ENCODE measurements around the gene MED13L. TPM values are rescaled to one million over a fixed set of nuclear protein-coding genes. Genes with fewer than 3 reads are reported as not detected.

Gene MED13L
- total and polyA plus RNA-seq, 2 donors (not counting 1 experiment from before 2014, with no cell fraction given): 20.3 to 207 TPM

DNA sequence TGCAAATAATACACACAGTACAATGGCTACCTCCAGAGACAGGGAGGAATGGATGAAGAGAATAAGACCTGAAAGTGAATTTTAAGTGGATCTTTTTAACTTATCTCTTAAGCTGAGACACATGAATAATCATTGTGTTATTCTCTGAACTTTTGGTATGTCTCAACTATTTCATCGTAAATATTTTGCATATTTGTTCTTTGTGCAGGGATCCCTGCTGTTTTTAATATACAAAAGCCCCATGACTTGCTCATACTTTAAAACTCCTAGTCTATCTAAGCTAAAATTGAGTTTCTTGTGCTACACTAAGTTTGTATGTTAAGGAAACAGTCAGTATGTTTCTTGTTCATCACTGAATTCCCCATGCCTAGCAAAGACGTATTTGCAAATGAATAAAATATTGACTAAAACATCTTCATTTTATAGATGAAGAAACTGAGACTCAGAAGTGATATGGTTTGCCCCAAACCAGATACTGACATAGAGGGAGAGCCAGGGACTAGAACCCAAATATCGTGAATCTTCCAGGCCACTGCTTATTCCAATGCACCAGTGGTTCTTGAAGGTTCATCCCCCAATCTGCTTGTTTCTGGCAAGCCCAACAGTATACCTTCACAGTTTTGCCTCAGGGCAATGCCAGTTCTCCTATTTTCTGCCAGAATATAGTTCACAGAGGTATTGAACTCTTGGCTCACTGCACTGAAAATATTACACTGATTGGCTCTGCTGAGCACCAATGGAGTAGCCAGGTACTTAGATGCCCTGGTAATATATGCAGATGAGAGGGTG lies 356.9 kb downstream of the MED13L start:
- 94% methylated on average over 1 of the region's 3 CpGs for WGBS (ENCODE audit: insufficient coverage)
- TF ChIP-seq, protein P1, sequence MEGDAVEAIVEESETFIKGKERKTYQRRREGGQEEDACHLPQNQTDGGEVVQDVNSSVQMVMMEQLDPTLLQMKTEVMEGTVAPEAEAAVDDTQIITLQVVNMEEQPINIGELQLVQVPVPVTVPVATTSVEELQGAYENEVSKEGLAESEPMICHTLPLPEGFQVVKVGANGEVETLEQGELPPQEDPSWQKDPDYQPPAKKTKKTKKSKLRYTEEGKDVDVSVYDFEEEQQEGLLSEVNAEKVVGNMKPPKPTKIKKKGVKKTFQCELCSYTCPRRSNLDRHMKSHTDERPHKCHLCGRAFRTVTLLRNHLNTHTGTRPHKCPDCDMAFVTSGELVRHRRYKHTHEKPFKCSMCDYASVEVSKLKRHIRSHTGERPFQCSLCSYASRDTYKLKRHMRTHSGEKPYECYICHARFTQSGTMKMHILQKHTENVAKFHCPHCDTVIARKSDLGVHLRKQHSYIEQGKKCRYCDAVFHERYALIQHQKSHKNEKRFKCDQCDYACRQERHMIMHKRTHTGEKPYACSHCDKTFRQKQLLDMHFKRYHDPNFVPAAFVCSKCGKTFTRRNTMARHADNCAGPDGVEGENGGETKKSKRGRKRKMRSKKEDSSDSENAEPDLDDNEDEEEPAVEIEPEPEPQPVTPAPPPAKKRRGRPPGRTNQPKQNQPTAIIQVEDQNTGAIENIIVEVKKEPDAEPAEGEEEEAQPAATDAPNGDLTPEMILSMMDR (IDR thresholded peaks at IDR 0.05): no peak
- TF ChIP-seq EZH2 (IDR thresholded peaks at IDR 0.05; ENCODE audit: borderline replicate concordance, insufficient read depth, low read depth, low read length, poor library complexity, severe bottlenecking): no peak
- H3K27ac ChIP-seq (ENCODE audit: low read length in 2 of 2): no peak overlapping the region
- Mint-ChIP-seq H3K9me3 (ENCODE audit: insufficient read depth) (no peaks in the 10 kb centered on the region), H3K4me1 (peaks cover 5% of the 10 kb centered on the region), H3K27me3 (peaks cover 50% of the 10 kb centered on the region), H3K27ac (no peak overlapping the region), H3K4me3 (no peak overlapping the region)
- peaks cover 0 to 13% (median 8%) of the 10 kb centered on the region in 3 donors for H3K9me3 ChIP-seq (ENCODE audit: control extremely low read depth in 1 of 3, control insufficient read depth in 2 of 3, insufficient read depth in 1 of 3, low read length in 2 of 3)
- H3K4me1 ChIP-seq (ENCODE audit: control insufficient read depth in 2 of 2, insufficient read depth in 2 of 2, low read length in 2 of 2): peaks cover 3 to 5% of the 10 kb centered on the region in 2 donors
- POLR2A ChIA-PET: no interaction called here
- H3K4me3 ChIP-seq (ENCODE audit: control extremely low read depth in 1 of 5, extremely low read depth in 1 of 5, insufficient read depth in 1 of 5, low read depth in 2 of 5, low read length in 4 of 5): no peak overlapping the region
- H3K4me2 ChIP-seq (replicated peaks; ENCODE audit: low read depth, low read length, poor library complexity, severe bottlenecking): no peak overlapping the region
- no peaks in the 10 kb centered on the region for H3K36me3 ChIP-seq (replicated peaks in 1 of 2; ENCODE audit: control extremely low read depth in 1 of 2, control insufficient read depth in 1 of 2, extremely low read depth in 1 of 2, insufficient read depth in 2 of 2, low read length in 1 of 2)
- CTCF ChIA-PET: no interaction called here
- H3K9ac ChIP-seq (ENCODE audit: low read length): no peak overlapping the region
- intact Hi-C loops (cut with micrococcal nuclease): no loop called here
- ATAC-seq (ENCODE audit: low read depth) (no peak), DNase-seq (no peak)
- no peaks in the 10 kb centered on the region for H3K79me2 ChIP-seq (ENCODE audit: control insufficient read depth, insufficient read depth, low read length)
- no peak overlapping the region for H2AFZ ChIP-seq (ENCODE audit: insufficient read depth, low read depth, low read length, poor library complexity, severe bottlenecking)
- peaks cover 0 to 18% (median 14%) of the 10 kb centered on the region in 4 experiments for H3K27me3 ChIP-seq (replicated peaks in 1 of 4; ENCODE audit: control extremely low read depth in 1 of 4, control insufficient read depth in 3 of 4, insufficient read depth in 4 of 4, low read length in 3 of 4)
- no peaks in the 10 kb centered on the region for H4K20me1 ChIP-seq (ENCODE audit: control insufficient read depth, insufficient read depth, low read length, poor library complexity, severe bottlenecking)

DNA sequence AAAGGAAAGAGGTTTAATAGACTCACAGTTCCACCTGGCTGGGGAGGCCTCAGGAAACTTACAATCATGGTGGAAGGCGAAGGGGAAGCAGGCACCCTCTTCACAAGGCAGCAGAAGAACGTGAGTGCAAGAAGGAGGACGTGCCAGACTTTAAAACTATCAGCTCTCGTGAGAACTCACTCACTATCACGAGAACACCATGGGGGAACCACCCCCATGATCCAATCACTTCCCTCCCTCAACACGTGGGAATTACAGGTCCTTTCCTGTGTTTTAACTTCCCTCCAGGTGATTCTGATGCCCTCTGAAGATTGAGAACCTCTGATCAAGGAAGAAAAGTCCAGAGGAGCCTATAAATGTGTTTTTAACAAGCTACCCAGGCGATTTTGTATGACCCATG lies 358.7 kb downstream of the MED13L start:
- Mint-ChIP-seq H3K27ac (no peak overlapping the region), H3K9me3 (ENCODE audit: insufficient read depth) (no peaks in the 10 kb centered on the region), H3K4me3 (no peak overlapping the region), H3K27me3 (peaks cover 52% of the 10 kb centered on the region), H3K4me1 (peaks cover 5% of the 10 kb centered on the region)
- DNase-seq: no peak
- Histone ChIP-seq H4K20me1 (ENCODE audit: control insufficient read depth, insufficient read depth, low read length, poor library complexity, severe bottlenecking) (no peaks in the 10 kb centered on the region), H3K9ac (ENCODE audit: low read length) (no peak overlapping the region), H3K79me2 (ENCODE audit: control insufficient read depth, insufficient read depth, low read length) (no peaks in the 10 kb centered on the region), H3K36me3 (replicated peaks in 1 of 2; ENCODE audit: control extremely low read depth in 1 of 2, control insufficient read depth in 1 of 2, extremely low read depth in 1 of 2, insufficient read depth in 2 of 2, low read length in 1 of 2) (no peaks in the 10 kb centered on the region), H3K9me3 (ENCODE audit: control extremely low read depth in 1 of 3, control insufficient read depth in 2 of 3, insufficient read depth in 1 of 3, low read length in 2 of 3) (peaks cover 0 to 9% (median 8%) of the 10 kb centered on the region in 3 donors), H3K4me1 (ENCODE audit: control insufficient read depth in 2 of 2, insufficient read depth in 2 of 2, low read length in 2 of 2) (peaks cover 3 to 5% of the 10 kb centered on the region in 2 donors), H2AFZ (ENCODE audit: insufficient read depth, low read depth, low read length, poor library complexity, severe bottlenecking) (no peak overlapping the region), H3K4me2 (replicated peaks; ENCODE audit: low read depth, low read length, poor library complexity, severe bottlenecking) (no peak overlapping the region), H3K27ac (ENCODE audit: low read length in 2 of 2) (no peak overlapping the region), H3K27me3 (replicated peaks in 1 of 4; ENCODE audit: control extremely low read depth in 1 of 4, control insufficient read depth in 3 of 4, insufficient read depth in 4 of 4, low read length in 3 of 4) (peaks cover 0 to 19% (median 15%) of the 10 kb centered on the region in 4 experiments), H3K4me3 (ENCODE audit: control extremely low read depth in 1 of 5, extremely low read depth in 1 of 5, insufficient read depth in 1 of 5, low read depth in 2 of 5, low read length in 4 of 5) (no peak overlapping the region)
- ATAC-seq (ENCODE audit: low read depth): no peak
- 29% methylated on average over 1 of the region's 7 CpGs for WGBS (ENCODE audit: insufficient coverage)
- ChIA-PET CTCF (interaction anchor here (1.0 to 5.4 kb wide), 5 partner anchors 10 to 1263 kb away, joined by 4 to 62 read pairs (median 6); no protein-coding TSS in a partner anchor), POLR2A (no interaction called here)
- intact Hi-C loops (cut with micrococcal nuclease): no loop called here
- TF ChIP-seq EZH2 (IDR thresholded peaks at IDR 0.05; ENCODE audit: borderline replicate concordance, insufficient read depth, low read depth, low read length, poor library complexity, severe bottlenecking): no peak
- TF ChIP-seq, protein P1 (IDR thresholded peaks at IDR 0.05): no peak

Data from B cell (primary cell).